ENCODE data around the gene CD300C.
"Not testable (repeated sequence)": the region's sequence is repeated elsewhere in the genome, so short reads cannot be mapped to it uniquely, and the experiment has no call there.

CD300C gene

GRCh38 chr17:74545843-74546230 lies at the start of gene CD300C:
TSS of gene CD300C (minus strand) at chr17:74546115. CDS start at chr17:74545782, 333 bp downstream.
- DNase-seq: no peak

- DNase-seq: no peak
These were observed 49.3 kb upstream of the CD300C start for GRCh38 chr17:74595037-74595750.

- DNase-seq: no peak
These were observed 46.4 kb upstream of the CD300C start, which contains the start of gene CD300LD for GRCh38 chr17:74592087-74592990. TSS of gene CD300LD (minus strand) at chr17:74592283. CDS start at chr17:74592202, 81 bp downstream.

- DNase-seq: no peak
These were observed 45.6 kb upstream of the CD300C start for GRCh38 chr17:74591503-74591902.

- DNase-seq: no peak
These were observed 39.8 kb upstream of the CD300C start for GRCh38 chr17:74585711-74586110.

- no peak for DNase-seq
These were observed 38.6 kb upstream of the CD300C start for GRCh38 chr17:74584292-74585060.

- DNase-seq: no peak
These were observed 36.7 kb upstream of the CD300C start for GRCh38 chr17:74582633-74583032.

GRCh38 chr17:74579900-74580299 lies 34.0 kb upstream of the CD300C start:
- DNase-seq: no peak

- DNase-seq: no peak
These were observed 33.1 kb upstream of the CD300C start for GRCh38 chr17:74578979-74579378.

GRCh38 chr17:74574489-74575142 lies 28.7 kb upstream of the CD300C start:
- no peak for DNase-seq

GRCh38 chr17:74573635-74574034 lies 27.7 kb upstream of the CD300C start:
- not testable (repeated sequence) for DNase-seq

- no peak for DNase-seq
These were observed 27.3 kb upstream of the CD300C start for GRCh38 chr17:74573169-74573568.

- DNase-seq: no peak
These were observed 25.8 kb upstream of the CD300C start for GRCh38 chr17:74571621-74572270.

GRCh38 chr17:74569020-74570003 lies 23.4 kb upstream of the CD300C start:
- DNase-seq: no peak

GRCh38 chr17:74568106-74568873 lies 22.4 kb upstream of the CD300C start:
- DNase-seq: no peak

GRCh38 chr17:74567397-74567796 lies 21.5 kb upstream of the CD300C start, which contains the start of gene CD300H:
TSS of gene CD300H (minus strand) at chr17:74567509.
- DNase-seq: no peak

GRCh38 chr17:74566132-74566753 lies 20.3 kb upstream of the CD300C start:
- peak in 1 of 2 experiments; percentile 22 for DNase-seq

GRCh38 chr17:74565126-74565525 lies 19.2 kb upstream of the CD300C start:
- DNase-seq: no peak

GRCh38 chr17:74563358-74563757 lies 17.4 kb upstream of the CD300C start:
- DNase-seq: no peak
